SW480 (cell line): ENCODE data around the gene PRKN.

ENCODE experiments used
- DNase-seq: peaks from one replicate; pipeline ENCODE4 v3.0.0-alpha.2; 2016; ENCODE audit warnings: low spot score

PRKN gene

DNA sequence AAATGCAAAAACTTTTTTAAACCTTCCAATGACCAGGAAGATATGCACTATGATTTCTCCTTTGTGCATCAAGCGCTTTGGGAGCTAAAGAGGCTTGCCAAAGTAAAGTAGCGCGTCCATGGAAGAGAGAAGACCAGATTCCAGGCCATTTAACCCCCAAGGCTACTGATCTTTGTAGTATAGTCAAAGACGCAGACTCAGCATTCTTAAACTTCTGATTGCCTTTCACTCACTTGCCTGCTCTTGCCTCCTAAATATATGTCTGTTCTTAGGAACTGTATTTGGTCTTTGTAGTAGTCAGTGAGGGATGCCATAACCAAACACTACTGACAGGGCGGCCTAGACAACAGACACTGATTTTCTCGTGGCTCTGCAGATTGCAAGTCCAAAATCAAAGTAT is 426.4 kb downstream of the PRKN start:
- no peak for DNase-seq

DNA sequence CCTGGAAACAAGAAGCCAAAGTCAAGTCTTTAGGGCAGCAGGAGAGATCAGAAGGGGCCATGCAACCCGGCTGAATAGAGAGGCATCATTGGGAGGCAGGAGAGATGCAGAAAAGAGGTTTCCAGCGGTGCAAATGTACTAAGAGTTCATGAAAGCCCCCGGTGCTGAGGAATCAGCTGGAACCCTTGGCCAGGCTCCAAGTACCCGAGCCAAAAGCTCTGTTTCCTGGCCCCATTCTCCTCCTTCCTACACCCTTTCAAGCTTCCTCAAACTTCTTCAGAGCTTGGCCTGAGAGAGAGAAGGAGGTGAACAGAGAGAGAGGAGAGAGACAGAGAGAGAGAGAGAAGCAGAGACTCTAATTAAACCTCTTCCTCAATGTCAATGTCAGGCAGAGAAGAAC is 433.5 kb downstream of the PRKN start:
- no peak for DNase-seq

DNA sequence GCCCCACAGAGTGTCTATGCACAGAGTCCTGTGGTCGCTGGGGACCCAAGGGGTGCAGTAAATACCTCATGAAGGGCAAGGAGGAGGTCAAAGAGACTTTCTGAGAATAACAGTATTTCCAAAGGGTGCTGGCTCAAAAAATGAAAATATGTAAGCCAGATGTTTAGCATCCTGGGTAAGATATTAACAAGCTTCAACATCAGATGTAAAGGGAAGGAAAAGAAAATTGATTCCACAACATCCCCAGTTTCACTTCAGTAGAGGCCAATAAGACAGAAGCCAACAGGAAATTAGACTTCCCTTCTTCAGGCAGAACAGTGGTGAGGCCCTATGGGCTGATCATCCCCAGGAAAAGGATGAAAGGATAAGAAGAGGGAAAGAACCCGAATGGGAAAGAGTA is 434.7 kb downstream of the PRKN start:
- DNase-seq, result no peak

DNA sequence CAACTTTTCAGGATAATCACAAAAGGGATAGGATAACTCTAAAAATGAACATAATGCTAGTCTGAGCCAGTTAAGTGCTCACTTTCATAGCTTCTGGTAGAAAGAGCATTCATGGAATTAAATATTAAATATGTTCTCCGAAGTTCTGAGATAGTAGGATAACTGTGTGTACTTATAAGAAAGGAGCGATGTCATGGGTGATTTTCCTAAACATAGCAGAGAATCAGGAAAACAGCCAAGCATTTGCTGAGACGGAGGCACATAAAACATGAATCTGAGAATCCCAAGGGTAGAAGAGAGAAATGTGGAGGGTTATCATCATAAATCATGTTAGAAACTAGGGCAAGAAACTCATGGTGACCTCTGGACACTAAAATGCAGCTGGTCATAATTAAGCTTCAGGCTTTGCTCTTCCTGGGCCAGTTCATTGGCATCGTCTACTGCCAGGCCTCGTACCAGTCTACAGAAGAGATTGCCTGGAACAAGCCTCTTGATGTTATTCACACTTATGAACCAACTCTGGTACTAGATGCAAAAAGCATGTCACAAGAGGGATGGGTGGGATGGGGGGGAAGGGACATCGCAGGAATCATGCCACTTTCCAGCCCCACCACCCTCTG is 436.6 kb downstream of the PRKN start:
- no peak for DNase-seq

DNA sequence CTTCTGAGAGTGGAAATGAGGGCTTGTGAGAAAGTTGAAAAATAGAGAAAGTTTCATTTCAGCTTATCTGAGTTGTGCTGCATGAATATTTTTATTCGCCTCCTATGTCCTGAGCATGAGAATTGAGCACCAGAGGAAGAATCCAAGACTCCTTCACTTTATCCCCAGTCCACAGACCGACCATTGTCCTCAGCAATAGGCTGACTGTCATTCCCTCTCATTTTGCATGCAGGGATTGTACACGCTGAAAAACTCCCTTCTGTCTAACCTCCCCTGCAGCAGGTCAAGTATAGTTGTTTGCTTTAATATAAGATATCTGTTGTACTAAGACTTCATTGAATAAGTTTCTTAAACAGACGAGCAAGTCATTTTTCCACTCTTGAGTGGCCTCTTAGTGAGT is 437.6 kb downstream of the PRKN start:
- no peak for DNase-seq

DNA sequence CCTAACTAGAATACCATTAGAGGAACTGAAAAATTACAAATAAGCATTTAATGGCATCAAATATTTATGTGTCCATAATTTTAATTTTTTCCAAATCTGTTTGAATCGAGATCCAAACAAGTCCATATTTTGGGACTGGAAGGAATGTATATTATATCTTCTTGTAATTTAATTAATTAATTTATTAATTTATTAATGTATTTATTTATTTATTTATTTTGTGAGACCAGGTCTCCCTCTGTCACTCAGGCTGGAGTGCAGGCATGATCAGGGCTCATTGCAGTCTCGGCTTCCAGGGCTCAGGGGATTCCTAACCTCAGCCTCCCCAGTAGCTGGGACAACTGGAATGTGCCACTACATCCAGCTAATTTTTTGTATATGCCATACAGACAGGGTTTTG is 453.6 kb downstream of the PRKN start:
- no peak for DNase-seq

DNA sequence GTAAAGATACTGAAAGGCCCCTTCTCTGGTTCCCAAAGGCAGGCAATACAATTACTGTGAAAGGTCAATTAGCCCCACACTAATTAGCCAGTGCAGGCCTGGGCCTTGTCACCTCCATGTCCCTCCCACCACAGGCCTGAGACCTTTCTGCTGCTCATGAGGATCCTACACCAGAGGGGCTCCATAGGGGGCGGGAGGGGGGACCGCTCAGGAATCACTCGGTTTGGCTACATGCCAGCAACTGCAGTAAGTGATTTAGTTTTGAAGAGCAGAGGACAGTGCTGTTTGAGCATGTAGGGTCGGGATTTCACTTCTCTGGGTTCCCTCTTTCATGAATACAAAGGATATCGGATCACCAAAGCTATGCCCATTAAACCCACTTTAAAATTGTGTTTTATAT is 455.6 kb downstream of the PRKN start:
- DNase-seq, result no peak

DNA sequence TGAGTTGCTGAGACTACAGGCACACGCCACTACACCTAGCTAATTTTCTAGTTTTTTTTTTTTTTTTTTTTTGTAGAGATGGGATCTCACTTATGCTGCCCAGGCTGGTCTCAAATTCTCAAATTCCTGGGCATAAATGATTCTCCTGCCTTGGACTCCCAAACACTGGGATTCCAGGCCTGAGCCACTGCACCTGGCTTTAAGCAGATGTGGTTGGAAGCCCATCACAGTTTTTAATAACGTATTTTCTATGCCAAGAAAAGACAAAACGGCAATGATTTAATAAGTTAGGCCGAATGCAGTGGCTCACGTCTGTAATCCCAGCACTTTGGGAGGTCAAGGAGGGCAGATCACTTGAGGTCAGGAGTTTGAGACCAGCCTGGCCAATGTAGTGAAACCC is 456.6 kb downstream of the PRKN start:
- no peak for DNase-seq

DNA sequence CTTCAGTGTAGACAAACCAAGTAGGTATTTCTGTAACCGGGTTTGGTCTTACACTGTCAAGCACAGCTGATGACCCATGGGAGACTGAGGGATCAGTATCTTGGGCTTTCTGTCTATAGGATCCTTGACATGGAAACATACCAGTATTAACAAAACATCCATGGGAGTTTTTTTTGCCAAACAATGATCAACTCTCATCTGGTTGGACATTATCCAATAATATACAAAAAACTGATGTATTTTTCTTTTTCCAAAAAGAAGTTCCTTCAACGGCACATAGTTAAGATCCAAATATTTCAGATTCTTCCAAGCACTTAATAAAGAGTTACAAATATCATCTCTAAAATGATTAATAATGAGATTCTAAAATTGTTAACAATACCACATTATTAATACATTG is 459.9 kb downstream of the PRKN start:
- no peak for DNase-seq

DNA sequence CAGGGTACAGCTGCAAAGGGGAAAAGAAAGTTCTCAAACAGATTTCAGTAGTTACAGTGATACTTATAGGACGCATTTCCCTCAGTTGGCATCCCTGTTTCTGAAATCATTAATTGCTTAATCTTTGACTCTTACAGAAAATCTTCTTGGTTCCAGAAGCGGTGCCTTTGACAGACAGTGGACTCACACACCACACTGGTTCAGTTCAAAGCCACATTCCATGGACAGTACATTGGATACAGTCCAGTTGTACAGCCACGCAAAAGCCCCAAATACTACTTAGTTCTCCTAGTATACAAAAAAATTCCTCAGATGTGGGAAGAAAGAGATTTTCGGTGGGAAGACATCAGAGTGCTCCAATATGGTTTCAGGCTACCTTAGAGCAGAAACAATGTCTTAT is 460.4 kb downstream of the PRKN start:
- DNase-seq, result no peak

DNA sequence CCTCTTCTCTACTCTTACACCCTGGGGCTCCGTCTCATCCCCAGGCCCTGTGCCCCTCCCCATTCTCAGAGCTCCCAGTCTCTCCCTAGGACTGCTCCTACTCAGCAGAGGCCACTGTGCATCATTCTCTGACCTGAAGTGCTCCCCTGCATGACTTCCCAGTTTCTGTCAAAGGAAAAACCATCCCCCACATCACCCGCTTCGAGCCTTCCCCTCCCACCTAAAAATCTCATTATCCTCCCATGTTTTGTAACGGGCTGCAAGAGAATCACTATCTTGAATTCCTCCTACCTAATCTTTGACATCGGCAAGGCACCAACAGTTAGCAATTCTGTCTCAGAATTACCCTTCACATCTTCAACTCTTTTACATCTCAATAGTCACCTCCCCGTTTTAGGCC is 463.0 kb downstream of the PRKN start:
- no peak for DNase-seq

DNA sequence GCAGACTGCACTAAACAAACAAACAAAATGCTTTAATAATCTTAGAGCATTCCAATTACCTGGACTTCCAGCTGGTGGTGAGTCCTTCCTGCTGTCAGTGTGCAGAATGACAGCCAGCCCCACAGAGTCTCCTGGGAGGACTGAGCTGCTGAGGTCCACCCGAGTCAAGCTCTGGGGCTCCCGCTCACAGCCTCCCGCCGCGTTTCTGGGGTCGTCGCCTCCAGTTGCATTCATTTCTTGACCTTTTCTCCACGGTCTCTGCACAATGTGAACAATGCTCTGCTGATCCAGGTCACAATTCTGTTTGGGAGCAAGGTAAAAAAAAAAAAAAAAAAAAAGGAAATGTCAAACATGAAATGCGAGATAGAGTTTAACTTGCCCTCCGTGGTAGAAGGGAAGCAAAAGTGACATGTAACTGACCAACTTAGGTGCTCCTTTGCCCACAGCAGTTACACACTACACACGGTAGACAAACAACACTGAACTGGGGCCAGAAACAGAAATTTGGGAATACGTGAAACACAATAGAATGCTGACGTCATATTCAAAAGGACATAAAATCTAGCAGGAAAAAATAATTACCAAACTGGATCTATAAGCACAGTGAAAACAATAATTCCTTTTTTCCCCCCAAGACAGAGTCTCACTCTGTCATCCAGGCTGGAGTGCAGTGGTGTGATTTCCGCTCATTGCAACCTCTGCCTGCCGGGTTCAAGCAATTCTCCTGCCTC is 464.9 kb downstream of the PRKN start:
- DNase-seq, result no peak

DNA sequence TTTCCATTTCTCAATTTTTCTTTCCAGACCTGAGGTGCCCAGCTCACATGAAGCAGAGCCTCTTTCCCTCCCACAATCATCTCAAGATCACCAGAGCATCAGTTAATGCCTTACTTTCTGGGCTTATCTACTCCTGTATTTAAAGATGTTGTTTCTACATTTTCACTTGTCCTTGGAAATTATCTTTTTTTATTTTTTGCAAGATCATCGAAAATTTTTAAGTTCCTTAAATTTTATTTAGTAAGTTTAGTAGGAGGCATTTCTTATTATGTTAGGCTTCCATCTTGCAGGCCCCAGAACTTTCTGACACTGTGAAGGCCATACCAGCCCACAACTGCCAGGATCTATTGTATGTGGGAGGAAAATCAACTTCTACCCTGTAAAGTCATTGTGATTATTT is 466.0 kb downstream of the PRKN start:
- no peak for DNase-seq

DNA sequence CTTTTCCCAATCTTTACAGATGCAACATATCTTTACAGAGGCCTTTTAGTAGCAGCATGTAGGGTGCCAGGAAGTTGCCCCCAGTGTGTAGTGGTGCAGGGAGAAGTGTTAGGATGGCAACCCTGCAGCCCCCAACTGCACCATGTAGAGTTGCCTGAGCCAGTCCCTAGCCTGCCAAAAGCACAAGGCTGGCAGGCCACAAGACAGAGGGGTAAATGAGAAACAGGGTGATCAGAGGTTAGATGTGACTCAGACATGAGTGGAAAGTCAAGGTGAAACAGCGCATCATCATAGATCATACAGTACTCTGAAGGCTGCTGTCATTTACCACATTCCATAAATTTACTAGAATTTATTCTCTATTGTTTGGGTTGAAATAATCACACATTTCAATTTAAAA is 467.5 kb downstream of the PRKN start:
- no peak for DNase-seq

DNA sequence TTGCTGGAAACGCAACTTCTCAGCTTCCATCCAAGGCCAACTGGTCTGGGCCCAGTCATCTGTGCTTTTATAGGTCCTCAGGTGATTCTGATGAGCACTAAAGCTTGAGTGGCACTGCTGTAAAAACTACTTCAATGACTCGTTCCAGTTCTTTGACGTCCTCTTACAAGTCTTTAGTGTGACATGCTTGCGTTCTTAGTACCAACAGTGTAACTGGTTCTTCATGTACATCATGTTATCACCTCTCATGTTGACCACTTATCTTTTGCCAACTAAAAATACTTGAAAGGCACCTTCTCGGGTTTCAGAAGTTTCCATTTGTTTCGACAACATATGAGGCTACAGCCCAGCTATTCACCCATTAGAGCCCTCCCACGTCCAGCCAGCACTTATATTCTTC is 468.9 kb downstream of the PRKN start:
- no peak for DNase-seq

DNA sequence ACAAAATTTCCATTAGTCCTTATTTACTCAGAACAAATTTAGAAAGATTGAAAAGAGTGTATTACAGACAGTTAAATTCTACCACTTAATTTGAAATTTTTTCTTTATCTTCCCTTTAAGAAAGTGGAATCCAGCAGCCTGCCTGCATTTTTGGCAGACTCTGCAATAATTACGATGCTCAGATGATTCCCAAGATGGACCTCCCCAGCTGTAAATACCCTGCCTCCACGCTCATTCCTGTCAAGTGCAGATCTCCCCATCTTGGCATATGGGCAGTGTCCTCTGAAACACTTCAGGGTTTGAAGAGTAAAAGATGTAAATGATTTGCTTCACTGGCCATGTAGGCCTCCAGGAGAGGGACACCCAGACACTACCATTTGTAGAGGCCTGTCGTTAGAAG is 471.2 kb downstream of the PRKN start:
- DNase-seq, result no peak

DNA sequence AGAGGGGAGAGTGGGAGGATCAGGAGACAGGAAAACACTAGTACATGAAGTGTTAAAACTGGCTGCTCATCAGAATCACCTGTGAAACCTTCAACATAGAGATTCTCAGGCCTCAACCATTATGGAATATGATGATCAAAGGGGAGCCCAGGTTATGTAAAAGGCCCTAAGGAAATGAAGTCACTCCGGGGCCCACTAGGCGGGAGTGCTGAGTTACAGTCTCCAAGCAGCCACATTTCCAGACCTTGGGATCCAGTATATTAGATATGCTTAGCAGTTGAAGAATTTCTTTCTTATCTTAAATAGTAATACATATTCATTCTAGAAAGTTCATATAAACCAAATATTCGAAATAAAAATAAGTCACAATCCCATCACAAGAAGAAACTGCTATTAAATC is 476.3 kb downstream of the PRKN start:
- DNase-seq, result peak; percentile 11

DNA sequence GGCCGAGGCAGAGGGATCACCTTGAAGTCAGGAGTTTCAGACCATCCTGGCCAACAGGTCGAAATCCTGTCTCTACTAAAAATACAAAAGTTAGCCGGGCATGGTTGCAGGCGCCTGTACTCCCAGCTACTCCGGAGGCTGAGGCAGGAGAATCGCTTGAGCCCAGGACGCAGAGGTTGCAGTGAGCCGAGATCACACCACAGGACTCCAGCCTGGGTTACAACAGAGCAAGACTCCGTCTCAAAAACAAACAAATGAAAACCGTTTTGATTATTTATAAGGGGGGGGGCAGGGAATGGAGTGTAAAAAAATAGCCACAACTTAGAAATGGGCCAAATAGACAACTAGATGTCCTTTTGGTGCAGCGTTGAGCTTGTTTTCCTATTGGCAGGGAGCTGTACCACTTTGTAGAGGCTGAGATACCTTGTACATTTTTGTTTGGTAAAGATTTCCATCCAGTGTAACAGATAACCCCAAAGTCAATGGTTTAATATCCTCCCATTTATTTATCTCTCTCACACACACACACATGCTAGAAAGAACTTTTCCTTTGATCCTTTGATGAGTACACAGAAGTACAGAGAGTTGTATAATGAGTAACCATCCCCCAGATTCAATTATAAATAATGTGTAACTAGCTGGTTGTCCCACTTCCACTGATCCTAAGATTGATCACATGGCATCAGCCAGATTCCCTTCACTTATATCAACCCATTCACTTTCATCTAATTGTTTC is 477.5 kb downstream of the PRKN start:
- peak; percentile 46 for DNase-seq

DNA sequence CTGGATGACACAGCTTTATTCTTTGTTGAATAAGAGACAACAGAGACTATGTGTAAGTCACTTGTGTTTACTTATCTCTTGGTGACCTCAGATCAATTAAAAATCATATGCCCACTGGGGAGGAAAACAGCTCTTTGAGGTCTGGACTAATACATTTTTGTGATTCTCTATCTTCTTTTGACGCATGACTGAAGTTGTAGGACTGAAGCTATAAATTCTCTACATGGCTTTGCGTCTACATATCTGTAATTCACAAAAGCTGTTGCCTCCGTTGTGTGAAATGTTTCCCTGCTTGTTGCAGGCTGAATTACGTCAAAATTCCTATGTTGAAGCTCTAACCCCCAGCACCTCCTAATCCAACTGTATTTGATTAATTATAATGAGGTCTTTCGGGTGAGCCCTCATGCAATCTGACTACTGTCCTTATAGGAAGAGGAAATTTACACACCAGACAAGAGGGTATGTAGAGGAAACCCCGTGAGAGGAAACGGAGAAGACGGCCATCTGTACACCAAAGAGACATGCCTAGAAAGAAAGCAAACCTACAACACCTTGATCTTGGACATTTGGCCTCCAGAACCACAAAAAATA is 481.6 kb downstream of the PRKN start:
- no peak for DNase-seq

DNA sequence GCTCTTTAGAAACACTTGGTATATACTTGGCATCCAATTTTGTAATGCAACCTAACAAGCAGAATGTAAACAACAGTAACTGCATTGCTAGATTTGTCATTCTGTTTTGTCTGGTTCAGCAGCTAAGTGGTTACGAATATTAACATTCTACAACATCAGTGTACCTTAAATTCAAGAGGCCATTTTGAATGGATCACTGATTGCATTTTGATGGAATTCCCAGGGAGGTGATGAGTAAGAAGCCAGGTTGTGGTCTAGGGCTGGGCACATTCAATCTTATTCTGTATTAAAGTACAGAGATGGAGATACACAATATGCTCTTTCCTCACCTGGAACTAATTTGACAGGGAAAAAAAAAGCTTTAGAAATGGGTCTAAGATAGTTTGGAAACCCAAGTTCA is 483.5 kb downstream of the PRKN start:
- DNase-seq, result no peak

DNA sequence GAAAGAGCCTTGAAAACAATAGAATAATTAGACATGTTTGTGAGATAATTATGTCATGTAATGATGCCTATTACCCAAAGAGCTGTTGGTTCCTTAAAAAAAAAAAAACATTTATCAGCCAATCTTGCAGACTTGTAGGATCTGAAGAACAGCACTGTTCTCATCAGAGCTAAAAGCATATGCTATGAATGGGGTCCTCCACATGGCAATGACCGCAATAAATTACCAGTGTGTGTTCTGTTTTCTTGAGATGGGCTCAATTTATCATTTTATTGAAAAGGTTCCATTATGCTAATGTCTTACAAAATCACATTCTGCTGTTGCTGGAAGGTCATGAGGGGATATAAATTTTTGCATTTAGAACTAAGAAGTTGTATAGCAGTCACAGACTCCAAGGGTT is 484.7 kb downstream of the PRKN start:
- DNase-seq, result no peak

DNA sequence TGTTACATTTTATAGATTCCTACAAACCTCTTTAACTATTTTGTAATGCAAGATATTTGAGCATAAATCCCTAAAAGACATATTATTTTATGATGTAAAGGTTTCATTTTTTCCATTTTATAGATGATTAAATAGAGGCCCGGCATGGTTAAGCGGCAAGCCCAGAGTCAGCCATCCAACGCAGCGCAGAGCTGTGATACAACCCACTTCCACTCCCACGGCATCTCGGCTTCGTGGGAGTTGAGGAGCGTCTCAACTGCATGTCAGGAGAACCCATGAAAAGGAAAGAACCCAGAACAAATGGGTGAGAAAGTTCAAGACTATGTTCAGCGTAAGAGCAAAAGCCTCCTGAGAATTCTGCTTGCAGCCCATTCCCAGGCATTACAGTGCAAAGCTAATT is 488.2 kb downstream of the PRKN start:
- no peak for DNase-seq

DNA sequence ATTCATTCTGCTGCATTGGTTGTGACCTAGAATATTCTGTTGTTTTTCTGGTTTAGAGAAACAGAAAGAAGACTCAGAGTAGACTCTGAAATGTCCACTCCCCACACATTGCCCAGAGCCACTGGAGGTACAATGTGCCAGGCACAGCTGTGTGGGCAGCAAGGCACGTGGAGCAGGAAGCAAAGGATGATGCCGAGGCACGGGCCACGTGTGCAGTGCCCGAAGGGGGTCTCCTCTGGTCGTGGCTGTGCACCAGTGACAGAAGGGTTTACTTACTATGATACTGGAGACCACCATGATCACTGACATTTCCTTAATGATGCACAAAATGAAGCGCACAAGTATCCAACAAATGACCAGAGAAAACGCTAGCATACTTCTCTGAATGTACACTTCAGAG is 488.9 kb downstream of the PRKN start:
- no peak for DNase-seq
